Suprapubic skin (tissue), 4 donors: Measurements from ENCODE around the gene MLPH. TPM values are rescaled to one million over a fixed set of nuclear protein-coding genes. Genes with fewer than 3 reads are reported as not detected.

ENCODE experiments used
- DNase-seq, 2 donors: peaks; one replicate each; pipeline ENCODE4 v3.0.0-alpha.2; 2019; ENCODE audit warnings: low spot score in 2 of 2
- H3K27ac ChIP-seq: fragments of 200-600 bp; sonication (generic); one replicate; pipeline ENCODE4 v1.5.1; 2019
- H3K27me3 ChIP-seq: fragments of 200-600 bp; sonication (generic); one replicate; pipeline ENCODE4 v1.5.1; 2019
- H3K36me3 ChIP-seq: fragments of 200-600 bp; sonication (generic); one replicate; pipeline ENCODE4 v1.5.1; 2019
- H3K4me1 ChIP-seq: fragments of 200-600 bp; sonication (generic); one replicate; pipeline ENCODE4 v1.5.1; 2019
- H3K4me3 ChIP-seq: fragments of 200-600 bp; sonication (generic); one replicate; pipeline ENCODE4 v1.5.1; 2019; ENCODE audit warnings: mild to moderate bottlenecking
- H3K9me3 ChIP-seq: fragments of 200-600 bp; sonication (generic); one replicate; pipeline ENCODE4 v1.5.1; 2019
- CTCF ChIP-seq, 2 donors: fragments of 200-600 bp in 1 of 2; fragments of 450-650 bp in 1 of 2; sonication (generic) in 1 of 2; IDR thresholded peaks; one replicate each; pipeline ENCODE4 v1.5.1; 2016 to 2019; ENCODE audit warnings: antibody characterized with exemption in 2 of 2, mild to moderate bottlenecking in 1 of 2, moderate library complexity in 1 of 2
- EP300 ChIP-seq: sonication (generic); formaldehyde crosslinking; IDR thresholded peaks from one replicate; pipeline ENCODE4 v1.6.1; 2017; ENCODE audit warnings: antibody characterized with exemption
- POLR2A ChIP-seq, 2 donors: fragments of 450-650 bp; IDR thresholded peaks; one replicate each; pipeline ENCODE4 v1.6.1; 2017; ENCODE audit warnings: antibody characterized with exemption in 2 of 2, mild to moderate bottlenecking in 2 of 2, moderate library complexity in 2 of 2
- POLR2AphosphoS5 ChIP-seq, 3 donors: sonication (generic); formaldehyde crosslinking; IDR thresholded peaks; one replicate each; pipeline ENCODE4 v1.6.1; 2017; ENCODE audit warnings: antibody characterized with exemption in 3 of 3
- WGBS: methylation state at CpG from one replicate; pipeline ENCODE4 v1.1.5; 2018; 5-methylcytosine and 5-hydroxymethylcytosine counted together
- total RNA-seq, 4 donors: library from RNA; depleted of rRNA; stranded (reverse); fragments of >200 nt; gene quantifications; one replicate each; pipeline ENCODE4 v1.1.0, GENCODE V29; 2016

The MLPH gene
- total RNA-seq, 4 donors from 2014 or later = 8.8 to 41.1 (median 24.4) TPM

DNA sequence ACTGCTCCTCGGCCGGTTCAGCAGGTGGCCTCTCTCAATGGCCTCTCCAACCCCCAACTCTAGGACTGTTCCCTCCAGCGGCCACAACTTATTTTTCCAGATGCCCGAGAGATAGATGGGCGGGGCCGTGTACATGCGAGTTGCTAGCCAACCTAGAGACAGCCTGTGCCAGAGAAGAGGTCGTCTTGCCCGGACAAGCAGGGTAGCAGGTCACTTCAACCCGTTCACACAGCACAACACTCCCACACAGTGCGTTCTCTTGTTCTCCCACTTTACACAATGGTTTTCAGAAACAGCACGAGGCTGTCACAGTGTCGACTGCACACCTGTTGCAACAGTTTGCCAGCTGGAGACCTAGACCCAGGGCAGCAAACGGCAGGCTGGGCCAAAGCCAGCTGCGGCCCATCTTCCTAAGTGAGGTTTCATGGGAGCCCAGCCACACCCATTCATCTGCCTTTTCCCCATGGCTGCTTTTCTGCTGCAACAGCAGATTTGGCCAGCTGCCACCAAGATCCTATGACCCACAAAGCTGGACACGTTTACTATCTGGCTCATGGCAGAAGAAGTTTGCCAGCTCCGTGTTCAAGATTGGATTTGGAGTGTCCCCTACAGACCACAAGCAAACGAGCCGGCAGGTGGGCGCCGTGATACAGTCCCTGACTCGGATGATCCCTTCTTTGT is 72.0 kb downstream of the MLPH start:
- no peak overlapping the region for H3K4me3 ChIP-seq
- peaks cover 9% of the 10 kb centered on the region for H3K27me3 ChIP-seq
- no peak for TF ChIP-seq POLR2AphosphoS5 (IDR thresholded peaks at IDR 0.05)
- no peak for TF ChIP-seq EP300
- no peak for TF ChIP-seq POLR2A (IDR thresholded peaks at IDR 0.05)
- no peak for TF ChIP-seq CTCF (IDR thresholded peaks at IDR 0.05)
- peaks cover 7% of the 10 kb centered on the region for H3K9me3 ChIP-seq
- WGBS = 38% methylated on average over 20 of the region's 22 CpGs
- DNase-seq = peak in 1 of 2 donors; percentile 91
- no peak overlapping the region for H3K27ac ChIP-seq
- H3K36me3 ChIP-seq = peaks cover 5% of the 10 kb centered on the region
- peaks cover 17% of the 10 kb centered on the region for H3K4me1 ChIP-seq

DNA sequence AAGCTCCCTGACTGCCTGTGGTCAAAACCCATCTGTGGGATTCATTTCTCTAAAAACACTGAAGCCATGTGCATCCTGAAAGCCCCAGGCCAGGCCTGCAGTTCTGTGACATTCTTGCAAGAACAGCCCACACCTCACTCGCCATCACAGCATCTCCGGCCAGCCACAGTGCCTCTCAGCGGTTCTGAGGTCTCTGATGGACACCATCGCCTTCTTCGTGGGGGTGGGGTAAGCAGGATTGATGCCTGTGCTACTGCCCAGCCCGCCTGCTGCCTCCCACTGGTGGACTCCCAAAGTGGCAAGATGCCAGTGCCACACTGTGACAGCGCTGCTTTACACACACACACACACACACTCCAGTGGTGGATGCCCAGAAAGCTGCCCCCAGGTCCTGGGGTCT is 74.2 kb downstream of the MLPH start:
- 94% methylated on average over 5 of the region's 7 CpGs for WGBS
- peaks cover 16% of the 10 kb centered on the region for H3K27me3 ChIP-seq
- no peak overlapping the region for H3K4me3 ChIP-seq
- TF ChIP-seq POLR2A (IDR thresholded peaks at IDR 0.05) (no peak), EP300 (no peak), POLR2AphosphoS5 (IDR thresholded peaks at IDR 0.05) (no peak), CTCF (IDR thresholded peaks at IDR 0.05) (no peak)
- peaks cover 17% of the 10 kb centered on the region for H3K4me1 ChIP-seq
- H3K27ac ChIP-seq = no peak overlapping the region
- DNase-seq = no peak
- H3K36me3 ChIP-seq = no peaks in the 10 kb centered on the region
- no peaks in the 10 kb centered on the region for H3K9me3 ChIP-seq

- no peak for DNase-seq
- Histone ChIP-seq H3K4me1 (peaks cover 12% of the 10 kb centered on the region), H3K36me3 (no peaks in the 10 kb centered on the region), H3K27ac (no peak overlapping the region), H3K27me3 (peaks cover 16% of the 10 kb centered on the region), H3K4me3 (no peak overlapping the region), H3K9me3 (no peaks in the 10 kb centered on the region)
- 39% methylated on average over 13 of the region's 14 CpGs for WGBS
- TF ChIP-seq POLR2A (IDR thresholded peaks at IDR 0.05) = no peak
- TF ChIP-seq EP300 = no peak
- no peak for TF ChIP-seq POLR2AphosphoS5 (IDR thresholded peaks at IDR 0.05)
- no peak for TF ChIP-seq CTCF (IDR thresholded peaks at IDR 0.05)
Measured at GRCh38 chr2:237563816-237564215, 76.8 kb downstream of the MLPH start.

- 82% methylated on average over 10 of the region's 14 CpGs for WGBS
- Histone ChIP-seq H3K9me3 (no peaks in the 10 kb centered on the region), H3K27me3 (peaks cover 16% of the 10 kb centered on the region), H3K4me1 (peaks cover 4% of the 10 kb centered on the region), H3K36me3 (no peaks in the 10 kb centered on the region), H3K4me3 (no peak overlapping the region), H3K27ac (no peak overlapping the region)
- DNase-seq = no peak
- TF ChIP-seq EP300 (no peak), POLR2AphosphoS5 (IDR thresholded peaks at IDR 0.05) (no peak), POLR2A (IDR thresholded peaks at IDR 0.05) (no peak), CTCF (IDR thresholded peaks at IDR 0.05) (no peak)
Measured at GRCh38 chr2:237564526-237565131, 77.6 kb downstream of the MLPH start.

GRCh38 chr2:237565974-237566373 is 78.9 kb downstream of the MLPH start:
- peaks cover 16% of the 10 kb centered on the region for H3K27me3 ChIP-seq
- no peaks in the 10 kb centered on the region for H3K9me3 ChIP-seq
- no peak overlapping the region for H3K4me3 ChIP-seq
- H3K36me3 ChIP-seq = no peaks in the 10 kb centered on the region
- no peak for DNase-seq
- H3K4me1 ChIP-seq = no peaks in the 10 kb centered on the region
- WGBS = 100% methylated on average over 1 of the region's 1 CpG
- no peak for TF ChIP-seq POLR2AphosphoS5 (IDR thresholded peaks at IDR 0.05)
- no peak overlapping the region for H3K27ac ChIP-seq
